Hepatic stellate cell (primary cell): ENCODE measurements around the gene BCAT1.

Source experiments
- DNase-seq: peaks from one replicate; pipeline ENCODE4 v3.0.0; 2011; ENCODE audit warnings: low spot score

BCAT1 gene

DNA sequence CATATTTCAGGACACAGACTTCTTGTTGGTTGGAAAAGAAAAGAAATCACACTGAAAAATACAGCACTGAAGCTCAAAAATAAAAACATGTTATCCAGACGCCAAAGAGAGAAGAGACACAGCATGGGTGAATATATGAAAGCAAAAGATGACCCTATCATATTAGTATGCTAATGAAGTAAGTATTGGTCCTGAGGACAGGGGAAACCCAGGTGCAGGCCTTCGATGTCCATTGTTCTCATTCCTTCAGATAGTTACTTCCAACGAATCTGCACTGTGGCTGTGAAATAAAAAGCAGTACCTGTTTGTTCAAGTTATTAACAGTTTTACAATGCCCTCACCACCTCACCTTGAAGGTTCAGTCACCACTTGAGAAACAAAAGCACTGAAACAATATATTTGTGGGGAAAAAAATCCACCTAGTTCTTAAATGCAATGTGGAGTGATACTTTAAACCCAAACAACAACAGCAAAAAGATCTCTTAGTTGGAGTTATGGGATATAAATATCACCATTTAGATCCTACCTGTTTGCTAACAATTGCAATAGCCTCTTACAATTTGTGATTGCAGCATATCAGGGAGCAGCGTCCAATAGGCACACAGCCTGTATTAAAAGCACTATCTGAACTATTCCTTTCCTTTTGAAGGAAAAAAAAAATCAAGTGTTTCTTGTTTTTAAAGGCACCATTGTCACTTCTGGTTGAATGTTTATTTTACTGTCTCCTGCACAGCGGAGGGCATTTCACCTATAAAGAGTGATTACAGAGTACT is 188.1 kb downstream of the BCAT1 start:
- no peak for DNase-seq

GRCh38 chr12:24760162-24760561 is 188.7 kb downstream of the BCAT1 start:
- DNase-seq = no peak
